MCF 10A (cell line): Measurements from ENCODE around the gene PDCD2L. TPM values are rescaled to one million over a fixed set of nuclear protein-coding genes. Genes with fewer than 3 reads are reported as not detected.
"Not testable (repeated sequence)": the region's sequence is repeated elsewhere in the genome, so short reads cannot be mapped to it uniquely, and the experiment has no call there.

Source experiments
- BruUV-seq: library from RNA; stranded (reverse); fragments of 400-500 nt; replicated peaks from 2 replicates; lab custom pipeline; 2021; lab: Mats Ljungman, UMichigan
- CTCF ChIA-PET: fragments of 300-600 bp; sonication (Branson Sonifier 250); formaldehyde crosslinking; extraction: SDS; loops from one replicate; lab custom pipeline; 2021; ENCODE audit warnings: antibody characterized with exemption, inconsistent platforms; lab: Yijun Ruan, JAX
- POLR2A ChIA-PET: fragments of 300-600, 350-650 bp; sonication (Branson Sonifier 250); formaldehyde crosslinking; extraction: SDS; loops from one replicate; lab custom pipeline; 2020; ENCODE audit warnings: antibody characterized with exemption, inconsistent platforms; lab: Yijun Ruan, JAX
- DNase-seq: peaks from one replicate; pipeline ENCODE4 v3.0.0-alpha.2; 2018; ENCODE audit not compliant: unreplicated experiment
- H3K27ac Mint-ChIP-seq: one replicate; pipeline ENCODE4 v1.8.0; 2022; ENCODE audit warnings: mild to moderate bottlenecking, low read depth, mixed read lengths; ENCODE audit not compliant: unreplicated experiment
- H3K27me3 Mint-ChIP-seq: one replicate; pipeline ENCODE4 v1.8.0; 2022; ENCODE audit warnings: mixed read lengths; ENCODE audit not compliant: insufficient read depth, unreplicated experiment
- H3K36me3 Mint-ChIP-seq: one replicate; pipeline ENCODE4 v1.8.0; 2022; ENCODE audit warnings: mild to moderate bottlenecking, moderate library complexity, mixed read lengths; ENCODE audit not compliant: insufficient read depth, unreplicated experiment
- H3K4me1 Mint-ChIP-seq: one replicate; pipeline ENCODE4 v1.8.0; 2022; ENCODE audit warnings: mixed read lengths; ENCODE audit not compliant: insufficient read depth, unreplicated experiment
- H3K4me3 Mint-ChIP-seq: one replicate; pipeline ENCODE4 v1.8.0; 2022; ENCODE audit warnings: mild to moderate bottlenecking, moderate library complexity, mixed read lengths; ENCODE audit not compliant: unreplicated experiment
- H3K9me3 Mint-ChIP-seq: one replicate; pipeline ENCODE4 v1.8.0; 2022; ENCODE audit warnings: mixed read lengths; ENCODE audit not compliant: unreplicated experiment
- intact Hi-C: fragments of 100-400 bp; cut with micrococcal nuclease; formaldehyde crosslinking; loops from 2 replicates; pipeline ENCODE4 v1.14.1; 2022
- total RNA-seq: library from RNA; stranded (reverse); gene quantifications from 2 replicates; pipeline ENCODE4 v1.2.3, GENCODE V29; 2022
- TF ChIP-seq, protein P1 (sequence below): fragments of 200-600 bp; IDR thresholded peaks from one replicate; pipeline ENCODE4 v1.8.0; 2022; ENCODE audit warnings: antibody characterized with exemption, mild to moderate bottlenecking; ENCODE audit not compliant: unreplicated experiment

PDCD2L gene
- total RNA-seq, 1 experiment from 2014 or later = 24.4 TPM

DNA sequence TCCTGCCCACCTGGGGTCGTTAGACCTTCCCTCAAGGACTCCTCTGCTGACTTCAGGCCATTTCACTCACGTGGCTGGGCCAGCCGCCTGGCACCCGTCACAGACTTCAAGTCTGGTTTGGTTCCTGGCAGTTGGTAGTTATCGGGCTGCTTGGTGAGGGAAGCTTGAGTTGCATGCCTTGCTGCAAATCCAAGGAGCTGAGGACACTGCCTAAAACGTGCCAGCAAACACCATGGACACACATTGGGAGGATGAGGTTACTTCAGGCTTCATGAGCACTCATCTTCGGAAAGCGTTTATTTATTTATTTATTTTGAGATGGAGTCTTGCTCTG is 36.6 kb upstream of the PDCD2L start:
- no TSS peak for BruUV-seq
- Mint-ChIP-seq H3K36me3 (peaks cover 46% of the 10 kb centered on the region), H3K9me3 (no peaks in the 10 kb centered on the region), H3K4me1 (peaks cover 32% of the 10 kb centered on the region), H3K4me3 (no peak overlapping the region), H3K27ac (no peak overlapping the region), H3K27me3 (no peaks in the 10 kb centered on the region)
- TF ChIP-seq, protein P1, sequence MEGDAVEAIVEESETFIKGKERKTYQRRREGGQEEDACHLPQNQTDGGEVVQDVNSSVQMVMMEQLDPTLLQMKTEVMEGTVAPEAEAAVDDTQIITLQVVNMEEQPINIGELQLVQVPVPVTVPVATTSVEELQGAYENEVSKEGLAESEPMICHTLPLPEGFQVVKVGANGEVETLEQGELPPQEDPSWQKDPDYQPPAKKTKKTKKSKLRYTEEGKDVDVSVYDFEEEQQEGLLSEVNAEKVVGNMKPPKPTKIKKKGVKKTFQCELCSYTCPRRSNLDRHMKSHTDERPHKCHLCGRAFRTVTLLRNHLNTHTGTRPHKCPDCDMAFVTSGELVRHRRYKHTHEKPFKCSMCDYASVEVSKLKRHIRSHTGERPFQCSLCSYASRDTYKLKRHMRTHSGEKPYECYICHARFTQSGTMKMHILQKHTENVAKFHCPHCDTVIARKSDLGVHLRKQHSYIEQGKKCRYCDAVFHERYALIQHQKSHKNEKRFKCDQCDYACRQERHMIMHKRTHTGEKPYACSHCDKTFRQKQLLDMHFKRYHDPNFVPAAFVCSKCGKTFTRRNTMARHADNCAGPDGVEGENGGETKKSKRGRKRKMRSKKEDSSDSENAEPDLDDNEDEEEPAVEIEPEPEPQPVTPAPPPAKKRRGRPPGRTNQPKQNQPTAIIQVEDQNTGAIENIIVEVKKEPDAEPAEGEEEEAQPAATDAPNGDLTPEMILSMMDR = no peak
- DNase-seq = no peak
- ChIA-PET POLR2A (no interaction called here), CTCF (interaction anchor here (0.6 kb wide), 1 partner anchor 146 kb away, joined by 3 read pairs; no protein-coding TSS in a partner anchor)
- intact Hi-C loops = no loop called here

DNA sequence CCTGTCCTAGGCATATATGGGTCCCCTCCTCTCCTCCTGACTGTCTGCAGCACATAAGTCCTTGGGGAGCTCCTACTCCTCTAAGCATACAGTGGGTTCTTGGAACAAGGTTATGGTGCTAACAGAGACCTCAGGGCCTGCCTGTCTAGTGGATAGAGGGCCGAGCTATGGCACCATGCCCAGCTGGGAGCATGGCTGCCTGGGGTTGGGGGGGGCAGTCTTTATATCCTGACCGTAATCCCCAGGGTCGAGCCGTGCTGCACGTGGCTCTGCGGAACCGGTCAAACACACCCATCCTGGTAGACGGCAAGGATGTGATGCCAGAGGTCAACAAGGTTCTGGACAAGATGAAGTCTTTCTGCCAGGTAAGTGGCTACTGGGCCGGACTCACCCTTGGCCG is 35.9 kb upstream of the PDCD2L start:
- Mint-ChIP-seq H3K4me3 (no peak overlapping the region), H3K4me1 (peaks cover 32% of the 10 kb centered on the region), H3K27ac (no peak overlapping the region), H3K9me3 (no peaks in the 10 kb centered on the region), H3K36me3 (peaks cover 52% of the 10 kb centered on the region), H3K27me3 (no peaks in the 10 kb centered on the region)
- BruUV-seq = no TSS peak
- TF ChIP-seq, protein P1 = no peak
- POLR2A ChIA-PET = interaction anchor here (0.6 kb wide), 1 partner anchor 1140 kb away, joined by 3 read pairs; no protein-coding TSS in a partner anchor
- CTCF ChIA-PET = interaction anchor here (0.5 to 0.8 kb wide), 2 partner anchors 75 to 1133 kb away, joined by 3 to 5 read pairs; no protein-coding TSS in a partner anchor
- intact Hi-C loops = no loop called here
- no peak for DNase-seq

DNA sequence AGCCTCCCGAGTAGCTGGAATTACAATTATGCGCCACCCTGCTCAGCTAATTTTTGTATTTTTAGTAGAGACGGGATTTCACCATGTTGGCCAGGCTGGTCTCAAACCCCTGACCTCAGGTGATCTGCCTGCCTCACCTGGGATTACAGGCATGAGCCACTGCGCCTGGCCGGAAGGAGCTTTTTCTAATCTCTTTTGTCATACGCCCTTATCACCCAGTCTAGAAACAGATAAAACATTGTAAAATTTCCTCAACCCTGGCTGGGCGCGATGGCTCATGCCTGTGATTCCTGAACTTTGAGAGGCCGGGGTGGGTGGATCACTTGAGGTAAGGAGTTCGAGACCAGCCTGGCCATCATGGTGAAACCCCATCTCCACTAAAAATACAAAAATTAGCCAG is 35.0 kb upstream of the PDCD2L start:
- BruUV-seq, H3K27me3 Mint-ChIP-seq, DNase-seq, H3K4me3 Mint-ChIP-seq, H3K27ac Mint-ChIP-seq, intact Hi-C loops, H3K9me3 Mint-ChIP-seq: not testable (repeated sequence)
- POLR2A ChIA-PET = interaction anchor here (0.7 kb wide), 1 partner anchor 20 kb away, joined by 3 read pairs; no protein-coding TSS in a partner anchor
- CTCF ChIA-PET = interaction anchor here (0.7 kb wide), 1 partner anchor 39 kb away, joined by 3 read pairs; no protein-coding TSS in a partner anchor
- peaks cover 60% of the 10 kb centered on the region for H3K36me3 Mint-ChIP-seq
- peaks cover 32% of the 10 kb centered on the region for H3K4me1 Mint-ChIP-seq

DNA sequence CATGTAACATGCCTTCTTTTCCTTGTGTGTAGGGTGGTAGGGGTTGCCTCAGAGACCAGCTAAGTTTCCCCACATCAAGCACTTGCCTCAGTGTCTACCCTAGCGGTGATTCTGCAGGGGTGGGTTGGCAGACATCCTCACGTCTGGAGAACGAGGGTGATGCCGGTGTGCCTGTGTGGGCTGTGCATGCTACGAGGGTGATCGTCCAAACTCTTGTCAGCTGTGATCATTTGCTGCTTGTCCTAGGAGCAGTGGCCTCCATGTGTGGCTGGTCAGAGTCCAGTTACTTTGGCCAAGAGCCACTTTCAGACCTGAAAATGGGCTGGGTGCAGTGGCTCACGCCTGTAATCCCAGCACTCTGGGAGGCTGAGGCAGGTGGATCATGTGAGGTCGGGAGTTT is 34.1 kb upstream of the PDCD2L start:
- intact Hi-C loops = no loop called here
- Mint-ChIP-seq H3K27me3 (no peaks in the 10 kb centered on the region), H3K9me3 (no peaks in the 10 kb centered on the region), H3K36me3 (peaks cover 70% of the 10 kb centered on the region), H3K4me3 (no peak overlapping the region), H3K27ac (no peak overlapping the region), H3K4me1 (peaks cover 26% of the 10 kb centered on the region)
- CTCF ChIA-PET = interaction anchor here (0.5 to 2.0 kb wide), 3 partner anchors 11 to 29 kb away, joined by 5 to 7 read pairs (median 6); no protein-coding TSS in a partner anchor
- DNase-seq = no peak
- TF ChIP-seq, protein P1 = no peak
- POLR2A ChIA-PET = no interaction called here
- no TSS peak for BruUV-seq
